Neuronal stem cell (in vitro differentiated cells): ENCODE measurements around the gene GTSE1.
A peak's percentile ranks its signal among the peaks of the same experiment; 100 is the strongest.

Experiments used
- DNase-seq: peaks from one replicate; pipeline ENCODE4 v3.0.0-alpha.2; 2013; ENCODE audit warnings: low spot score
- H2AFZ ChIP-seq: one replicate; pipeline ENCODE4 v1.6.1; 2013; ENCODE audit warnings: mild to moderate bottlenecking, low read length, inconsistent platforms
- H2AK5ac ChIP-seq: 2 replicates; pipeline ENCODE4 v1.6.1; 2013; ENCODE audit warnings: low read depth, mild to moderate bottlenecking, inconsistent platforms, low read length, moderate library complexity, mixed read lengths
- H2BK120ac ChIP-seq: 2 replicates; pipeline ENCODE4 v1.6.1; 2013; ENCODE audit warnings: low read depth, mild to moderate bottlenecking, inconsistent platforms, low read length, moderate library complexity, mixed read lengths
- H2BK12ac ChIP-seq: one replicate; pipeline ENCODE4 v1.6.1; 2013; ENCODE audit warnings: low read length, inconsistent platforms
- H2BK15ac ChIP-seq: 2 replicates; pipeline ENCODE4 v1.6.1; 2013; ENCODE audit warnings: mild to moderate bottlenecking, low read length, inconsistent platforms, mixed read lengths
- H2BK5ac ChIP-seq: one replicate; pipeline ENCODE4 v1.6.1; 2013; ENCODE audit warnings: inconsistent platforms, mild to moderate bottlenecking, low read length, moderate library complexity
- H3K14ac ChIP-seq: one replicate; pipeline ENCODE4 v1.6.1; 2013; ENCODE audit warnings: low read length, inconsistent platforms
- H3K18ac ChIP-seq: 2 replicates; pipeline ENCODE4 v1.6.1; 2013; ENCODE audit warnings: low read length, inconsistent platforms
- H3K23ac ChIP-seq: 2 replicates; pipeline ENCODE4 v1.6.1; 2013; ENCODE audit warnings: low read depth, mild to moderate bottlenecking, mixed read lengths, low read length, inconsistent platforms; ENCODE audit not compliant: poor library complexity
- H3K27ac ChIP-seq: replicated peaks from 3 replicates; pipeline ENCODE4 v1.5.1; 2013; ENCODE audit warnings: low read length, inconsistent platforms
- H3K27me3 ChIP-seq, 3 experiments: 2 replicates each; pipeline ENCODE4 v1.6.1; 2013; ENCODE audit warnings: low read length in 3 of 3, mild to moderate bottlenecking in 2 of 3, inconsistent platforms in 1 of 3, low read depth in 1 of 3, mixed read lengths in 1 of 3, moderate library complexity in 1 of 3; ENCODE audit not compliant: control insufficient read depth in 3 of 3, insufficient read depth in 3 of 3
- H3K36me3 ChIP-seq, 2 donors: replicated peaks in 1 of 2; 2 replicates each; pipeline ENCODE4 v1.6.1; 2013; ENCODE audit warnings: low read length in 2 of 2; ENCODE audit not compliant: control insufficient read depth in 2 of 2, insufficient read depth in 2 of 2
- H3K4ac ChIP-seq: 2 replicates; pipeline ENCODE4 v1.6.1; 2013; ENCODE audit warnings: inconsistent platforms, mild to moderate bottlenecking, low read length, moderate library complexity
- H3K4me1 ChIP-seq, 2 donors: 1 replicate in 1 of 2; 2 replicates in 1 of 2; pipeline ENCODE4 v1.6.1; 2013; ENCODE audit warnings: low read length in 2 of 2, low read depth in 1 of 2; ENCODE audit not compliant: control insufficient read depth in 2 of 2, insufficient read depth in 1 of 2
- H3K4me2 ChIP-seq: one replicate; pipeline ENCODE4 v1.6.1; 2013; ENCODE audit warnings: mild to moderate bottlenecking, low read length, inconsistent platforms; ENCODE audit not compliant: insufficient read depth, poor library complexity, severe bottlenecking
- H3K4me3 ChIP-seq, 2 donors: 2 replicates each; pipeline ENCODE4 v1.5.1; 2013; ENCODE audit warnings: low read length in 2 of 2, mild to moderate bottlenecking in 2 of 2, inconsistent platforms in 1 of 2, moderate library complexity in 1 of 2
- H3K79me1 ChIP-seq: one replicate; pipeline ENCODE4 v1.6.1; 2013; ENCODE audit warnings: low read depth, mild to moderate bottlenecking, inconsistent platforms, low read length, moderate library complexity
- H3K9ac ChIP-seq: one replicate; pipeline ENCODE4 v1.6.1; 2013; ENCODE audit warnings: mild to moderate bottlenecking, low read depth, low read length, inconsistent platforms; ENCODE audit not compliant: poor library complexity
- H3K9me3 ChIP-seq, 2 donors: replicated peaks in 1 of 2; 2 replicates each; pipeline versions ENCODE3 to v1.6.1; 2013; ENCODE audit warnings: low read length in 2 of 2, mild to moderate bottlenecking in 2 of 2, inconsistent platforms in 1 of 2, low read depth in 1 of 2, mixed read lengths in 1 of 2, moderate library complexity in 1 of 2; ENCODE audit not compliant: control insufficient read depth in 2 of 2, insufficient read depth in 1 of 2
- H4K8ac ChIP-seq: one replicate; pipeline ENCODE4 v1.6.1; 2013; ENCODE audit warnings: low read depth, mild to moderate bottlenecking, inconsistent platforms, low read length, moderate library complexity
- H4K91ac ChIP-seq: one replicate; pipeline ENCODE4 v1.6.1; 2013; ENCODE audit warnings: low read length, low read depth, mild to moderate bottlenecking, inconsistent platforms; ENCODE audit not compliant: poor library complexity
- WGBS, 2 donors: extraction: QIAGEN DNeasy Blood & Tissue Kit; methylation state at CpG; one replicate each; pipeline ENCODE4 v1.1.7; 2013; ENCODE audit warnings: missing lambda C conversion rate in 2 of 2, mixed read lengths in 1 of 2; ENCODE audit not compliant: insufficient read length in 2 of 2, insufficient replicate concordance in 1 of 2; ENCODE audit errors: extremely low coverage in 2 of 2; 5-methylcytosine and 5-hydroxymethylcytosine counted together

GTSE1 gene

GRCh38 chr22:46259374-46259773, 37.3 kb upstream of the GTSE1 start:
- peaks cover 18 to 47% (median 32%) of the 10 kb centered on the region in 3 experiments for H3K27me3 ChIP-seq
- no peak overlapping the region for H3K4me3 ChIP-seq
- H3K4me2 ChIP-seq: no peak overlapping the region
- H3K18ac ChIP-seq: no peak overlapping the region
- no peak overlapping the region for H2BK15ac ChIP-seq
- no peaks in the 10 kb centered on the region for H3K4me1 ChIP-seq
- H3K9me3 ChIP-seq: peaks cover 41 to 71% of the 10 kb centered on the region in 2 donors
- H3K36me3 ChIP-seq: no peaks in the 10 kb centered on the region
- no peak overlapping the region for H2BK12ac ChIP-seq
- H3K27ac ChIP-seq: no peak overlapping the region
- H2AFZ ChIP-seq: no peak overlapping the region
- no peaks in the 10 kb centered on the region for H3K79me1 ChIP-seq
- H4K91ac ChIP-seq: no peak overlapping the region
- H2BK120ac ChIP-seq: no peak overlapping the region
- H3K4ac ChIP-seq: no peak overlapping the region
- no peak overlapping the region for H3K14ac ChIP-seq
- no peak overlapping the region for H4K8ac ChIP-seq
- no peak overlapping the region for H2BK5ac ChIP-seq
- no peak overlapping the region for H3K23ac ChIP-seq
- no CpG with 5 or more reads among the region's 12 CpGs for WGBS, 2 donors
- no peak overlapping the region for H2AK5ac ChIP-seq
- DNase-seq: no peak
- no peak overlapping the region for H3K9ac ChIP-seq

GRCh38 chr22:46260038-46260437, 36.6 kb upstream of the GTSE1 start:
- H3K9ac ChIP-seq: no peak overlapping the region
- no peak overlapping the region for H3K18ac ChIP-seq
- no peak overlapping the region for H2AK5ac ChIP-seq
- H3K14ac ChIP-seq: no peak overlapping the region
- H3K23ac ChIP-seq: no peak overlapping the region
- H4K8ac ChIP-seq: no peak overlapping the region
- no peak overlapping the region for H4K91ac ChIP-seq
- no peak overlapping the region for H3K4me2 ChIP-seq
- H2BK15ac ChIP-seq: no peak overlapping the region
- no peaks in the 10 kb centered on the region for H3K79me1 ChIP-seq
- no peak overlapping the region for H3K27ac ChIP-seq
- DNase-seq: no peak
- no peak overlapping the region for H2AFZ ChIP-seq
- no peak overlapping the region for H3K4ac ChIP-seq
- peaks cover 41 to 72% of the 10 kb centered on the region in 2 donors for H3K9me3 ChIP-seq
- no peak overlapping the region for H3K4me3 ChIP-seq
- no peak overlapping the region for H2BK12ac ChIP-seq
- no peaks in the 10 kb centered on the region for H3K4me1 ChIP-seq
- H2BK5ac ChIP-seq: no peak overlapping the region
- no CpG with 5 or more reads among the region's 6 CpGs for WGBS, 2 donors
- peaks cover 18 to 47% (median 32%) of the 10 kb centered on the region in 3 experiments for H3K27me3 ChIP-seq
- H3K36me3 ChIP-seq: no peaks in the 10 kb centered on the region
- H2BK120ac ChIP-seq: no peak overlapping the region

- WGBS, 2 donors: no CpG with 5 or more reads among the region's 109 CpGs
- peaks cover 33 to 80% of the 10 kb centered on the region in 2 donors for H3K9me3 ChIP-seq
- peak overlapping the region; percentile 69 for H3K23ac ChIP-seq
- H3K4me3 ChIP-seq: peak overlapping the region in 1 of 2 donors; percentile 64
- no peak overlapping the region for H3K4ac ChIP-seq
- H3K27ac ChIP-seq: no peak overlapping the region
- no peak overlapping the region for H2BK5ac ChIP-seq
- no peak overlapping the region for H4K91ac ChIP-seq
- H3K18ac ChIP-seq: peak overlapping the region; percentile 77
- H2BK15ac ChIP-seq: no peak overlapping the region
- no peak overlapping the region for H4K8ac ChIP-seq
- no peak overlapping the region for H2BK12ac ChIP-seq
- H3K14ac ChIP-seq: no peak overlapping the region
- H3K79me1 ChIP-seq: no peaks in the 10 kb centered on the region
- H3K27me3 ChIP-seq: peaks cover 18 to 52% (median 42%) of the 10 kb centered on the region in 3 experiments
- H3K36me3 ChIP-seq: no peaks in the 10 kb centered on the region
- H2AK5ac ChIP-seq: no peak overlapping the region
- H2AFZ ChIP-seq: no peak overlapping the region
- peaks cover 0 to 2% of the 10 kb centered on the region in 2 donors for H3K4me1 ChIP-seq
- peak overlapping the region; percentile 64 for H3K4me2 ChIP-seq
- DNase-seq: no peak
- peak overlapping the region; percentile 51 for H3K9ac ChIP-seq
- no peak overlapping the region for H2BK120ac ChIP-seq
Observed at GRCh38 chr22:46262449-46263215, 34.0 kb upstream of the GTSE1 start.

GRCh38 chr22:46263216-46263590, 33.5 kb upstream of the GTSE1 start, which contains the start of gene PKDREJ:
TSS of gene PKDREJ (minus strand) at chr22:46263343. CDS start at chr22:46263322, 21 bp downstream.
- no peak within 1 kb of the TSS for H2BK15ac ChIP-seq
- peak within 1 kb of the TSS; percentile 24 for H2AK5ac ChIP-seq
- DNase-seq: no peak
- H3K23ac ChIP-seq: peak within 1 kb of the TSS; percentile 69
- peak within 1 kb of the TSS; percentile 77 for H3K18ac ChIP-seq
- H3K4me1 ChIP-seq: peaks cover 0 to 2% of the 10 kb centered on the region in 2 donors
- no peak within 1 kb of the TSS for H3K14ac ChIP-seq
- H2BK12ac ChIP-seq: no peak within 1 kb of the TSS
- H3K4me2 ChIP-seq: peak within 1 kb of the TSS; percentile 64
- peak within 1 kb of the TSS in 1 of 2 donors; percentile 64 for H3K4me3 ChIP-seq
- no CpG with 5 or more reads among the region's 30 CpGs for WGBS, 2 donors
- peak within 1 kb of the TSS; percentile 51 for H3K9ac ChIP-seq
- no peaks in the 10 kb centered on the region for H3K36me3 ChIP-seq
- no peak within 1 kb of the TSS for H2AFZ ChIP-seq
- peaks cover 18 to 52% (median 42%) of the 10 kb centered on the region in 3 experiments for H3K27me3 ChIP-seq
- H3K27ac ChIP-seq: no peak within 1 kb of the TSS
- no peak within 1 kb of the TSS for H2BK120ac ChIP-seq
- H3K4ac ChIP-seq: no peak within 1 kb of the TSS
- peaks cover 33 to 74% of the 10 kb centered on the region in 2 donors for H3K9me3 ChIP-seq
- no peak within 1 kb of the TSS for H4K8ac ChIP-seq
- H2BK5ac ChIP-seq: no peak within 1 kb of the TSS
- no peak within 1 kb of the TSS for H4K91ac ChIP-seq
- no peaks in the 10 kb centered on the region for H3K79me1 ChIP-seq
